Upper lobe of right lung (tissue), 1 donor: ENCODE measurements around the gene SNRPD2. TPM values are rescaled to one million over a fixed set of nuclear protein-coding genes. Genes with fewer than 3 reads are reported as not detected.

Experiments used
- ATAC-seq: fragments of 200-7000 bp; cut with Tn5 transposase; one replicate; pipeline ENCODE4 v1.9.1; 2020; ENCODE audit warnings: mild to moderate bottlenecking, moderate library complexity
- DNase-seq: peaks from one replicate; pipeline ENCODE4 v3.0.0-alpha.2; 2020
- H3K27ac ChIP-seq: fragments of 200-600 bp; one replicate; pipeline ENCODE4 v1.8.0; 2022
- H3K27me3 ChIP-seq: fragments of 200-600 bp; one replicate; pipeline ENCODE4 v1.8.0; 2022; ENCODE audit warnings: mild to moderate bottlenecking
- H3K36me3 ChIP-seq: fragments of 200-600 bp; one replicate; pipeline ENCODE4 v1.8.0; 2022
- H3K4me1 ChIP-seq: fragments of 200-600 bp; one replicate; pipeline ENCODE4 v1.8.0; 2022
- H3K4me3 ChIP-seq: fragments of 200-600 bp; one replicate; pipeline ENCODE4 v1.8.0; 2022; ENCODE audit warnings: mild to moderate bottlenecking
- H3K9me3 ChIP-seq: fragments of 200-600 bp; one replicate; pipeline ENCODE4 v1.8.0; 2022
- CTCF ChIP-seq: fragments of 200-600 bp; IDR thresholded peaks from one replicate; pipeline ENCODE4 v1.8.0; 2022; ENCODE audit warnings: antibody characterized with exemption
- intact Hi-C: fragments of 100-400 bp; cut with DNase I; formaldehyde crosslinking; loops from one replicate; pipeline ENCODE4 v1.11.0; 2022
- microRNA-seq: library from miRNA; unstranded; fragments of <30 nt; microRNA quantifications from one replicate; pipeline ENCODE4 v1.2.0, GENCODE V29; 2020; ENCODE audit warnings: borderline microRNAs expressed
- total RNA-seq: library from RNA; stranded (reverse); fragmentation: NEBNext Ultra II Directional; extraction: Animal tissue kit (Norgen Biotek cat#: 25700); gene quantifications from one replicate; pipeline ENCODE4 v1.2.1, GENCODE V29; 2021
- donor health status: DM: no; HTN: yes; CAD: no; lungs with severe emphysema.

Gene SNRPD2
- total RNA-seq, 1 donor from 2014 or later = 188 TPM

GRCh38 chr19:45640849-45641273 lies 50.9 kb downstream of the SNRPD2 start:
- peak; percentile 72 for DNase-seq
- Histone ChIP-seq H3K27ac (peak overlapping the region; percentile 84), H3K4me1 (peaks cover 54% of the 10 kb centered on the region), H3K27me3 (no peaks in the 10 kb centered on the region), H3K4me3 (peak overlapping the region; percentile 53), H3K36me3 (no peaks in the 10 kb centered on the region), H3K9me3 (no peaks in the 10 kb centered on the region)
- no peak for ATAC-seq
- no peak for TF ChIP-seq CTCF
- intact Hi-C loops = loop anchor here (5.0 to 10.0 kb wide), 2 partner anchors 34 to 116 kb away; no protein-coding TSS in a partner anchor

- peak; percentile 34 for TF ChIP-seq CTCF
- peaks cover 48% of the 10 kb centered on the region for H3K4me1 ChIP-seq
- no peaks in the 10 kb centered on the region for H3K36me3 ChIP-seq
- peak within 1 kb of the TSS; percentile 61 for H3K27ac ChIP-seq
- DNase-seq = peak; percentile 82
- intact Hi-C loops = no loop called here
- H3K4me3 ChIP-seq = peak within 1 kb of the TSS; percentile 69
- H3K9me3 ChIP-seq = no peaks in the 10 kb centered on the region
- peak; percentile 57 for ATAC-seq
- no peaks in the 10 kb centered on the region for H3K27me3 ChIP-seq
Observed at GRCh38 chr19:45638930-45639729, 52.6 kb downstream of the SNRPD2 start, which contains the start of gene EML2. Gene EML2, minus strand, starts transcription at chr19:45639397. Its CDS starts 21 bp downstream, at chr19:45639376.

- no peak for DNase-seq
- H3K4me3 ChIP-seq = peak overlapping the region; percentile 69
- H3K4me1 ChIP-seq = peaks cover 44% of the 10 kb centered on the region
- intact Hi-C loops = no loop called here
- H3K27me3 ChIP-seq = no peaks in the 10 kb centered on the region
- ATAC-seq = no peak
- no peaks in the 10 kb centered on the region for H3K36me3 ChIP-seq
- no peaks in the 10 kb centered on the region for H3K9me3 ChIP-seq
- no peak overlapping the region for H3K27ac ChIP-seq
- no peak for TF ChIP-seq CTCF
Observed at GRCh38 chr19:45637890-45638667, 53.7 kb downstream of the SNRPD2 start.

Small RNA genes lying within 50 kb of the gene (microRNA-seq; reads per million reads assigned to microRNA genes)
- 48.7 reads per million, percentile 56 among the genes with 10 or more reads in this experiment for gene MIR330
- not detected for gene MIR642A
- not detected for gene MIR642B

Other genes with a start within 250 kb of the SNRPD2 start
- 3.6 TPM for gene FOSB, start 224.0 kb downstream of the SNRPD2 start, total RNA-seq
- gene RTN2, start 194.9 kb downstream of the SNRPD2 start, total RNA-seq = 13.3 TPM
- 0.67 TPM for gene PPM1N, start 193.5 kb downstream of the SNRPD2 start, total RNA-seq
- 155 TPM for gene VASP, start 184.5 kb downstream of the SNRPD2 start, total RNA-seq
- 13.0 TPM for gene OPA3, start 107.2 kb downstream of the SNRPD2 start, total RNA-seq
- gene GPR4, start 89.7 kb downstream of the SNRPD2 start, total RNA-seq = 18.5 TPM
- 54.4 TPM for gene EML2, start 52.6 kb downstream of the SNRPD2 start, total RNA-seq
- 4.8 TPM for gene GIPR, start 23.7 kb downstream of the SNRPD2 start, total RNA-seq
- gene QPCTL, start 713 bp upstream of the SNRPD2 start, total RNA-seq = 7.0 TPM
- 16.5 TPM for gene FBXO46, start 38.9 kb upstream of the SNRPD2 start, total RNA-seq
- gene MEIOSIN, start 41.5 kb upstream of the SNRPD2 start, total RNA-seq = not detected
- gene SIX5, start 77.3 kb upstream of the SNRPD2 start, total RNA-seq = 15.5 TPM
- gene DMPK, start 90.5 kb upstream of the SNRPD2 start, total RNA-seq = 50.1 TPM
- 58.7 TPM for gene DMWD, start 100.9 kb upstream of the SNRPD2 start, total RNA-seq
- 0.38 TPM for gene RSPH6A, start 123.4 kb upstream of the SNRPD2 start, total RNA-seq
- 70.6 TPM for gene SYMPK, start 171.2 kb upstream of the SNRPD2 start, total RNA-seq
- 1.6 TPM for gene FOXA3, start 172.4 kb upstream of the SNRPD2 start, total RNA-seq
- 25.0 TPM for gene IRF2BP1, start 194.2 kb upstream of the SNRPD2 start, total RNA-seq
- 7.9 TPM for gene MYPOP, start 210.7 kb upstream of the SNRPD2 start, total RNA-seq
- gene NANOS2, start 222.8 kb upstream of the SNRPD2 start, total RNA-seq = not detected